Nephron (organoid): Measurements from ENCODE around the gene ATAD2B.
"Not testable (repeated sequence)": the region's sequence is repeated elsewhere in the genome, so short reads cannot be mapped to it uniquely, and the experiment has no call there.

Experiments
- H3K27ac Mint-ChIP-seq, 3 experiments: 2 replicates each; pipeline ENCODE4 v1.8.0; 2020; ENCODE audit warnings: mixed read lengths in 3 of 3, mild to moderate bottlenecking in 2 of 3, moderate library complexity in 1 of 3
- H3K27me3 Mint-ChIP-seq: 2 replicates; pipeline ENCODE4 v1.8.0; 2021; ENCODE audit warnings: low read depth, mild to moderate bottlenecking, moderate library complexity, mixed read lengths
- H3K36me3 Mint-ChIP-seq: 2 replicates; pipeline ENCODE4 v1.8.0; 2020; ENCODE audit warnings: low read depth, mixed read lengths
- H3K4me1 Mint-ChIP-seq: 2 replicates; pipeline ENCODE4 v1.8.0; 2020; ENCODE audit warnings: mixed read lengths
- H3K4me3 Mint-ChIP-seq, 3 experiments: 2 replicates each; pipeline ENCODE4 v1.8.0; 2020; ENCODE audit warnings: mild to moderate bottlenecking in 3 of 3, mixed read lengths in 3 of 3, moderate library complexity in 2 of 3
- H3K9me3 Mint-ChIP-seq: 2 replicates; pipeline ENCODE4 v1.8.0; 2020; ENCODE audit warnings: mixed read lengths
- TF ChIP-seq, protein P1 (sequence below), 3 experiments: fragments of 200-600 bp; sonication (generic); IDR thresholded peaks; one replicate each; pipeline ENCODE4 v1.5.0; 2021; ENCODE audit warnings: antibody characterized with exemption in 3 of 3; ENCODE audit not compliant: unreplicated experiment in 3 of 3

Gene ATAD2B

DNA sequence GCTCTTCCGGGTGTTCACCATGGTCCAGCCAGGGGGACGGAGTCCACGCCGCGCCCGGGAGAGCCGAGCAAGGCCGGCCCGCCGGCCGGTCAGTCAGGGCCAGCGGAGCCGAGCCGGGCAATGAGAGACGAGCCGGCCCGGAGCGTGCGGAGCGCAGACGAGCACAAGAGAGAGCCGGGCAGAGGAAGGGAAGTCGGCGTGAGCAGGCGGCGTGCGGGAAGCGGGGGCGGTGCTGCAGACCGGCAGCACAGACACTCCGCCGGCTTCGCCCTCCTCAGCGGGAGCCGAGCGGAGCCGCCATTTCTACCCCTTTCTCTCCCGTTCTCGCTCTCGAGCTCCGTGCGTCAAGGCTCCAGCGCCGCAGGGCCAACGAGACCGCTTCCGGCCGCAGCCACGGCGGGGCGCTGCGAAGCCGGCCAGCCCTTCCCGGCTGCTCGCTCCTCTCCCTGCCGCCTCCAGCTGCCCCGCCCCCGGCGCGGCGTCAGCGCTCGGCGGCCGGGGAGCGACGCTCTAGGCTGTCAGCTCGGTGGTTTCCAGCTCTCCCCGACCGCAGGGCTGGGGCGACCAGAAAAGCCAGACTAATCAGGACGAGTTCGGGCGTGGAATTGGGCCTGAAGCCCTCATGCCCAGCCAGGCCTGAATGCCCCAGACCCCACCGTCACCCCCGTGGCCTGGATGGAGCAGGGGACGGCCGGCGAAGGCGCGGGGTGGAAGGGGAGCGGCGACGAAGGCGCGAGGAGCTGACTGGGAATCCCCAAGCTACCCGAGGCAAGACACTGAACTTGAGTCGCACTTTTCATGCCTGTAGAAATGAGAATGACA lies at the start of gene ATAD2B:
ATAD2B (minus strand) TSS at position 374 of the 822 bp plus-strand sequence; CDS start at position 21, 353 bp downstream.
- Mint-ChIP-seq H3K9me3 (no peaks in the 10 kb centered on the region), H3K4me1 (peaks cover 43% of the 10 kb centered on the region), H3K27me3 (no peaks in the 10 kb centered on the region), H3K4me3 (peak within 1 kb of the TSS; percentile 98 to 99 (median 98)), H3K36me3 (peaks cover 11% of the 10 kb centered on the region), H3K27ac (peak within 1 kb of the TSS; percentile 99 to 100 (median 99))
- TF ChIP-seq, protein P1, sequence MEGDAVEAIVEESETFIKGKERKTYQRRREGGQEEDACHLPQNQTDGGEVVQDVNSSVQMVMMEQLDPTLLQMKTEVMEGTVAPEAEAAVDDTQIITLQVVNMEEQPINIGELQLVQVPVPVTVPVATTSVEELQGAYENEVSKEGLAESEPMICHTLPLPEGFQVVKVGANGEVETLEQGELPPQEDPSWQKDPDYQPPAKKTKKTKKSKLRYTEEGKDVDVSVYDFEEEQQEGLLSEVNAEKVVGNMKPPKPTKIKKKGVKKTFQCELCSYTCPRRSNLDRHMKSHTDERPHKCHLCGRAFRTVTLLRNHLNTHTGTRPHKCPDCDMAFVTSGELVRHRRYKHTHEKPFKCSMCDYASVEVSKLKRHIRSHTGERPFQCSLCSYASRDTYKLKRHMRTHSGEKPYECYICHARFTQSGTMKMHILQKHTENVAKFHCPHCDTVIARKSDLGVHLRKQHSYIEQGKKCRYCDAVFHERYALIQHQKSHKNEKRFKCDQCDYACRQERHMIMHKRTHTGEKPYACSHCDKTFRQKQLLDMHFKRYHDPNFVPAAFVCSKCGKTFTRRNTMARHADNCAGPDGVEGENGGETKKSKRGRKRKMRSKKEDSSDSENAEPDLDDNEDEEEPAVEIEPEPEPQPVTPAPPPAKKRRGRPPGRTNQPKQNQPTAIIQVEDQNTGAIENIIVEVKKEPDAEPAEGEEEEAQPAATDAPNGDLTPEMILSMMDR (IDR thresholded peaks at IDR 0.05; ENCODE audit: unreplicated experiment in 3 of 3), result peak; percentile 90 to 95 (median 92)

DNA sequence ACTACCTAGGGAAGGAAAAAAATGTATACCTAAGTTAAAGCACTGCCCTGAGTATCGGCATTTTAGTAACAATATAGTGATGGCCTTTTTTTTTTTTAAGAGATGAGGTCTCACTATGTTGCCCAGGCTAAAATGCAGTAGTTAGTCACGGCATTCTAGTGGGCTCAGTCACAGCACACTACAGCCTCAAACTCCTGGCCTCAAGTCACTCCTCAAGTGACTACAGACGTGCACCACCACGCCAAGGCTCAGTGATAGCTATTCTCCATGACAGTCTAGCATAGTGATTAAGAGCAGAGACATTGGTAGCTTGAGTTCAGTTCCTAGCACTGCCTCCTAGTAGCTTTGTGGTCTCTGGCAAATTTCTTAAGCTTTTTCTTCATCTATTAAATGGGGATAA lies 40.9 kb upstream of the ATAD2B start:
- H3K9me3 Mint-ChIP-seq, result no peaks in the 10 kb centered on the region
- H3K27me3 Mint-ChIP-seq, result no peaks in the 10 kb centered on the region
- TF ChIP-seq, protein P1 (IDR thresholded peaks at IDR 0.05; ENCODE audit: unreplicated experiment in 3 of 3), result no peak
- H3K36me3 Mint-ChIP-seq, result peaks cover 42% of the 10 kb centered on the region
- no peak overlapping the region for H3K27ac Mint-ChIP-seq
- no peak overlapping the region for H3K4me3 Mint-ChIP-seq
- no peaks in the 10 kb centered on the region for H3K4me1 Mint-ChIP-seq

DNA sequence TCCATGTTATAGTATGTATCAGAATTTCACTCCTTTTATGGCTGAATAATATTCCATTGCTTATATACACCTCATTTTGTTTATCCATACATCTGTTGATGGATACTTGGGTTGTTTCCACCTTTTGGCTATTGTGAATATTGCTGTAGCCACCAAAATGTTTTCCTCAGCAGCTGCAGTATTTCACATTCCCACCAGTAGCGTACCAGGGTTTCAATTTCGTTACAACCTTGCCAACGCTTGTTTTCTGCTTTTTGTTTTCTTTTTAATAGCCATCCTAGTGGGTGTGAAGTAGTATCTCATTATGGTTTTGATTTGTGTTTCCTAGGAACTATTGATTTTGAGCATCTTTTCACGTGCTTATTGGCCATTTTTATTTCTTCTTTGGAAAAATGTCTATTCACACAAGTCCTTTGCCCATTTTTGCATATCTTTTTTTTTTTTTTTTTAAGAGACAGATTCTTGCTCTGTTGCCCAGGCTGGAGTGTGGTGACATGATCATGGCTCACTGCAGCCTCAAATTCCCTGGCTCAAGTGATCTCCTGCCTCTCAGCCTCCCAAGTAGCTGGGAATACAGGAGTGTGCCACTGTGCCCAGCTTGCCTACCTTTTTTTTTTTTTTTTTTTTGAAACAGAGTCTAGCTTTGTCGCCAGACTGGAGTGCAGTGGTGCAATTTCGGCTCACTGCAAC lies 27.5 kb upstream of the ATAD2B start:
- TF ChIP-seq, protein P1 (IDR thresholded peaks at IDR 0.05; ENCODE audit: unreplicated experiment in 3 of 3), result no peak
- no peak overlapping the region for H3K4me3 Mint-ChIP-seq
- peaks cover 4% of the 10 kb centered on the region for H3K36me3 Mint-ChIP-seq
- H3K9me3 Mint-ChIP-seq, result no peaks in the 10 kb centered on the region
- H3K27me3 Mint-ChIP-seq, result no peaks in the 10 kb centered on the region
- H3K4me1 Mint-ChIP-seq, result peaks cover 4% of the 10 kb centered on the region
- H3K27ac Mint-ChIP-seq, result no peak overlapping the region

DNA sequence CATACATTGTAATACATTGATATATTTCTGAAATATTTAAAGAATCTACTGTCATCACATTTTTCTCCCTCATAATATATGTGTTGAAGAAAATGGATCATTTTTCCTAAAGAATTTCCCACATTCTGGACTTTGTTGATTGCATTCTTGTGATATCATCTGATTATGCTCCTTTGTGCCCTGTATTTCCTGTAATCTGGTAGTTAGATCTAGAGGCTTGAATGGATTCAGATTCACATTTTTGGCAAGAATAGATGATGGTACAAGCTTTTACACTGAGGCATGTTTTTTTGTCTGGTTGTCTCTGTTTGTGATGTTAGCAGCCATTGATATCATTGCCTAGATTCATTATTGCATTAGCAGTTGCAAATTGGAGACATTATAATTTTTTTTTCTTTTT lies 26.7 kb upstream of the ATAD2B start:
- TF ChIP-seq, protein P1 (IDR thresholded peaks at IDR 0.05; ENCODE audit: unreplicated experiment in 3 of 3), result no peak
- no peak overlapping the region for H3K27ac Mint-ChIP-seq
- H3K9me3 Mint-ChIP-seq, result no peaks in the 10 kb centered on the region
- peaks cover 4% of the 10 kb centered on the region for H3K4me1 Mint-ChIP-seq
- no peak overlapping the region for H3K4me3 Mint-ChIP-seq
- no peaks in the 10 kb centered on the region for H3K27me3 Mint-ChIP-seq
- H3K36me3 Mint-ChIP-seq, result peaks cover 2% of the 10 kb centered on the region

DNA sequence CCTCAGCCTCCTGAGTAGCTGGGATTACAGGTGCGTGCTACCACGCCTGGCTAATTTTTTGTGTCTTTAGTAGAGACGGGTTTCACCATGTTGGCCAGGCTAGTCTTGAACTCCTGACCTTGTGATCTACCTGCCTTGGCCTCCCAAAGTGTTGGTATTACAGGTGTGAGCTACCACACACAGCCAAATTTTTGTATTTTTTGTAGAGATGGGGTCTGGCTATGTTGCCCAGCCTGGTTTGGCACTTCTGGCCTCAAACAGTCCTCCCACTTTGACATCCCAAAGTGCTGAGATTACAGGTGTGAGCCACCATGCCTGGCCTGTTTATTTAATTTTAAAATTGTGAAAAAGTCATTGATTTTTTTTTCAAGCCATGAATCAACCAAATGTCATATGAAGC lies 25.6 kb upstream of the ATAD2B start:
- not testable (repeated sequence) for H3K27me3 Mint-ChIP-seq, H3K9me3 Mint-ChIP-seq, H3K4me1 Mint-ChIP-seq, H3K4me3 Mint-ChIP-seq, H3K36me3 Mint-ChIP-seq, H3K27ac Mint-ChIP-seq

DNA sequence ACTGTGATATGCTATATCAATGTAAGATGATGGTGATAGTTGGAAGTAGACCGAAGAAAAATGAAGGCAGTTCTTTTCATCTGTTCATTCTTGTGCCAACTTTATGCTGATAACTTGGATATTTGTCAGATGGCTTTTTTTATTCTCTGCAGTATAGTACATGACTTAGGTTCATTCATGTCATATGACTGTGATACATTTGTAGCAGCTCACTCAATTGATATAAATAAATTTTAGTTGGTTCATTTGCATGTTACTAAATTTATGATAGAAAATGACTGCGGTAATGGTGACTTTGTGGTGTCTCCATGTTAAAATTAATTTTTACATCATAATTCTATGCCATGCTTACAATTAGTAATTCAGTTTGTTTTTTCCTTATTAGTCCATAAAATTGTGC lies 20.4 kb upstream of the ATAD2B start:
- no peak overlapping the region for H3K27ac Mint-ChIP-seq
- TF ChIP-seq, protein P1 (IDR thresholded peaks at IDR 0.05; ENCODE audit: unreplicated experiment in 3 of 3), result no peak
- no peak overlapping the region for H3K4me3 Mint-ChIP-seq
- H3K27me3 Mint-ChIP-seq, result no peaks in the 10 kb centered on the region
- H3K36me3 Mint-ChIP-seq, result peaks cover 17% of the 10 kb centered on the region
- H3K9me3 Mint-ChIP-seq, result no peaks in the 10 kb centered on the region
- peaks cover 18% of the 10 kb centered on the region for H3K4me1 Mint-ChIP-seq
